Left renal pelvis (tissue), 4 donors: Measurements from ENCODE around the gene TMEM179. TPM values are rescaled to one million over a fixed set of nuclear protein-coding genes. Genes with fewer than 3 reads are reported as not detected.
"Not testable (repeated sequence)": the region's sequence is repeated elsewhere in the genome, so short reads cannot be mapped to it uniquely, and the experiment has no call there.

Experiments
- DNase-seq, 4 donors: peaks; one replicate each; pipeline ENCODE4 v3.0.0-alpha.2; 2013; ENCODE audit warnings: low read depth in 4 of 4, low spot score in 3 of 4
- polyA plus RNA-seq, 4 donors: library from polyadenylated mRNA; unstranded; fragments of 120-200 nt; gene quantifications; one replicate each; pipeline ENCODE4 v1.2.1, GENCODE V29; 2013; ENCODE audit not compliant: insufficient read length in 4 of 4

TMEM179 gene
- polyA plus RNA-seq: 1 to 10 TPM in 3 of 4 donors, under 1 TPM in 1; 0.67 to 1.9 (median 1.7) TPM

GRCh38 chr14:104604458-104605449, at the start of gene TMEM179:
TSS of gene TMEM179 (minus strand) at chr14:104604772. CDS start at chr14:104604741, 31 bp downstream.
- DNase-seq: peak in 3 of 4 donors; percentile 46 to 51 (median 50)

- no peak for DNase-seq
Measured at GRCh38 chr14:104654119-104654518, 49.5 kb upstream of the TMEM179 start.

GRCh38 chr14:104653130-104653920, 48.8 kb upstream of the TMEM179 start:
- not testable (repeated sequence) for DNase-seq

GRCh38 chr14:104652386-104652785, 47.8 kb upstream of the TMEM179 start:
- DNase-seq: no peak

GRCh38 chr14:104651876-104652260, 47.3 kb upstream of the TMEM179 start:
- DNase-seq: no peak

GRCh38 chr14:104650981-104651875, 46.7 kb upstream of the TMEM179 start:
- no peak for DNase-seq

GRCh38 chr14:104650057-104650980, 45.7 kb upstream of the TMEM179 start:
- peak in 1 of 4 donors; percentile 54 for DNase-seq

- no peak for DNase-seq
Measured at GRCh38 chr14:104647467-104648043, 43.0 kb upstream of the TMEM179 start.

GRCh38 chr14:104644656-104645378, 40.2 kb upstream of the TMEM179 start:
- no peak for DNase-seq

GRCh38 chr14:104644091-104644635, 39.6 kb upstream of the TMEM179 start:
- no peak for DNase-seq

GRCh38 chr14:104643306-104643705, 38.7 kb upstream of the TMEM179 start:
- DNase-seq: no peak

- no peak for DNase-seq
Measured at GRCh38 chr14:104642540-104642868, 37.9 kb upstream of the TMEM179 start.

GRCh38 chr14:104641753-104642539, 37.4 kb upstream of the TMEM179 start:
- DNase-seq: no peak

- no peak for DNase-seq
Measured at GRCh38 chr14:104640681-104641080, 36.1 kb upstream of the TMEM179 start.

GRCh38 chr14:104639885-104640548, 35.4 kb upstream of the TMEM179 start:
- DNase-seq: no peak

GRCh38 chr14:104639471-104639870, 34.9 kb upstream of the TMEM179 start:
- DNase-seq: no peak
